AG04450 (cell line): ENCODE data around the gene GIN1. TPM values are rescaled to one million over a fixed set of nuclear protein-coding genes. Genes with fewer than 3 reads are reported as not detected.
A peak's percentile ranks its signal among the peaks of the same experiment; 100 is the strongest.

Experiments used
- CTCF ChIA-PET: fragments of 300-600, 350-600 bp; formaldehyde crosslinking; extraction: SDS; loops from one replicate; lab custom pipeline; 2022; ENCODE audit warnings: antibody characterized with exemption, inconsistent platforms; lab: Charles Lee
- POLR2A ChIA-PET: fragments of 350-600 bp; formaldehyde crosslinking; extraction: SDS; loops from one replicate; lab custom pipeline; 2021; ENCODE audit warnings: antibody characterized with exemption, inconsistent platforms; lab: Yijun Ruan, JAX
- DNase-seq: peaks from one replicate; pipeline ENCODE4 v3.0.0-alpha.2; 2011; ENCODE audit warnings: low read depth, low spot score
- H3K27ac ChIP-seq: one replicate; pipeline ENCODE4 v1.5.1; 2012; ENCODE audit warnings: low read depth, low read length, control low read depth
- H3K27me3 ChIP-seq: one replicate; pipeline ENCODE4 v1.6.0; 2012; ENCODE audit warnings: low read length; ENCODE audit not compliant: control insufficient read depth, insufficient read depth
- H3K4me3 ChIP-seq: 2 replicates; pipeline ENCODE4 v1.5.1; 2011; ENCODE audit warnings: mild to moderate bottlenecking, low read depth, low read length, control low read depth
- H3K9me3 ChIP-seq: 2 replicates; pipeline ENCODE4 v1.5.1; 2012; ENCODE audit warnings: low read length; ENCODE audit not compliant: control insufficient read depth, insufficient read depth
- CTCF ChIP-seq: IDR thresholded peaks from 2 replicates; pipeline ENCODE4 v1.5.1; 2011; ENCODE audit warnings: low read depth, low read length, control low read depth, inconsistent platforms
- polyA plus RNA-seq: library from polyadenylated mRNA; depleted of rRNA; stranded (reverse); fragments of >200 nt; gene quantifications from 2 replicates; pipeline ENCODE4 v1.2.3, GENCODE V29; 2011

The GIN1 gene
- polyA plus RNA-seq, 1 experiment, result 7.7 TPM

GRCh38 chr5:103122242-103122641 is 2.3 kb upstream of the GIN1 start:
- DNase-seq, result no peak
- Histone ChIP-seq H3K27ac (no peak overlapping the region), H3K4me3 (no peak overlapping the region), H3K27me3 (no peaks in the 10 kb centered on the region), H3K9me3 (no peaks in the 10 kb centered on the region)
- POLR2A ChIA-PET, result no interaction called here
- TF ChIP-seq CTCF, result no peak
- CTCF ChIA-PET, result no interaction called here

GRCh38 chr5:103120607-103121200 is 766 bp upstream of the GIN1 start:
- Histone ChIP-seq H3K4me3 (peak overlapping the region; percentile 90), H3K27me3 (no peaks in the 10 kb centered on the region), H3K27ac (peak overlapping the region; percentile 58), H3K9me3 (no peaks in the 10 kb centered on the region)
- DNase-seq, result no peak
- ChIA-PET POLR2A (interaction anchor here (1.0 to 1.4 kb wide), 3 partner anchors 138 to 255 kb away, joined by 3 to 5 read pairs (median 4); partner anchors contain the start of gene MACIR), CTCF (interaction anchor here (1.0 to 2.3 kb wide), 2 partner anchors 19 to 150 kb away, joined by 3 to 18 read pairs; no protein-coding TSS in a partner anchor)
- no peak for TF ChIP-seq CTCF

- Histone ChIP-seq H3K9me3 (no peaks in the 10 kb centered on the region), H3K27me3 (no peaks in the 10 kb centered on the region), H3K27ac (peak overlapping the region; percentile 95), H3K4me3 (peak overlapping the region; percentile 90)
- ChIA-PET CTCF (interaction anchor here (0.6 to 2.3 kb wide), 4 partner anchors 13 to 339 kb away, joined by 3 to 18 read pairs (median 3); no protein-coding TSS in a partner anchor), POLR2A (no interaction called here)
- no peak for DNase-seq
- TF ChIP-seq CTCF, result no peak
Measured at GRCh38 chr5:103119070-103119764, 721 bp downstream of the GIN1 start.

GRCh38 chr5:103117471-103117991 is 2.4 kb downstream of the GIN1 start:
- no peaks in the 10 kb centered on the region for H3K27me3 ChIP-seq
- no peaks in the 10 kb centered on the region for H3K9me3 ChIP-seq
- TF ChIP-seq CTCF, result no peak
- no peak for DNase-seq
- ChIA-PET POLR2A (no interaction called here), CTCF (no interaction called here)
- H3K27ac ChIP-seq, result no peak overlapping the region
- no peak overlapping the region for H3K4me3 ChIP-seq

GRCh38 chr5:103114440-103114839 is 5.5 kb downstream of the GIN1 start:
- no peak for TF ChIP-seq CTCF
- ChIA-PET POLR2A (no interaction called here), CTCF (no interaction called here)
- Histone ChIP-seq H3K4me3 (no peak overlapping the region), H3K27me3 (no peaks in the 10 kb centered on the region), H3K9me3 (no peaks in the 10 kb centered on the region), H3K27ac (no peak overlapping the region)
- no peak for DNase-seq
